ENCODE data around the gene FRMPD2.
A peak's percentile ranks its signal among the peaks of the same experiment; 100 is the strongest.

Gene FRMPD2

DNA sequence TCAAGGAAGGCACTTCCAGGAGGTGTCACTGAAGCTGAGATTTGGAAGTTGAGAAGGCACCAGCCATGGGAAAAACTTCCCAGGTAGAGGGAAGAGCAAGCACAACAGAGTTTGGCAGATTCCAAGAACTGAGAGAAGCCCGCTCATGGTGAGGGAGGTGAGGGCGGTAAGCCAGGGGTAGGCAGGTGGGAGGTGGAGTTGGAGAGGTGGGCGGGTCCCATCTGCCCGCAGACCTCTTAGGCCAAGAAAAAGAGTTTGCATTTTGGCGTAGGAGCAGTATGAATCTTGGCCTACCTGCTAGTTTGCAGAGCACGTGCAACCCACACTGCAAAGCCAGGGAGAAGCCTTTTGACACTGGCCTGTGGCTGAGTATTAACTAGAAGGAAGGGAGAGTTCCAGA lies 18.8 kb downstream of the FRMPD2 start:
- no peak for TF ChIP-seq CTCF (IDR thresholded peaks at IDR 0.05; ENCODE audit: low read depth, low read length, missing control alignments)
- in situ Hi-C loops (cut with HindIII; ENCODE audit: low sequenced_read_pairs), result no loop called here
- DNase-seq (ENCODE audit: low read depth), result no peak
- H3K4me3 ChIP-seq (ENCODE audit: low read depth, low read length), result no peak overlapping the region

DNA sequence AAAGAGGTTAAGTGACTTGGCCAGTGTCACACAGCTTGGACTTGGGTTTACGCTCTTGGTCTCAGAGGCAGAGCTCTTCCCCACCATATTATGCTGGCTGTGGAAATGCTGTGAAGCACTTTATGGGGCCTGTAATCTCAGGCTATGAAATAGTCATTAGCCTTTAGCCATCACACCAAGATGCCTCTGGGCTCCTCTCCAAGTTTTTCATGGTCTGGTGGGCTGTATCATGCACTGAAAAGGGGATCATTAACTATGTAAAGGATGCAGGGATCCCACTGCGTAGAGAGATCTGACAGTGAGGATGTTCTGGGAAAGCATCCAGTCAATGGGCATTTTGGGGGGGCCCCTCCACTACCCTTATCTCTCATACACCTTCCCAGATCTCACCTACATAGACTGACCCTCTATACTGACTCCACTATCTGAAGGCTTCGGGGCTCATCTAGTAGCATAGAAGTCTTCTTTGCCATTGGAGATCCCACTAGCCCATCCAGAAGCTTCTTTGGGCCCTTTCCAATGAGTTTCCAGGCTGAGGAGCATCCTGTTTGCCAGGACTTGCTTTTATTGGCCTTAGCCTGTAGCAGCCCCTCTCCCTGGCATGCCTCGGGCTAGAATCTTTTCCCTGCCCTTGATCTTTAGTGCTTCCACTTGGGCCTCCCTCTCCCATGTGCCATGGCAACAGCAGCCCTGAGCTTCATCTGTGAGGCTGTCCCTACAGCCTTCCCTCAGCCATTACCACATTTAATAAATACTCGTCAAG lies 19.6 kb downstream of the FRMPD2 start:
- no peak for TF ChIP-seq CTCF (IDR thresholded peaks at IDR 0.05; ENCODE audit: low read depth, low read length, missing control alignments)
- peak; percentile 49 for DNase-seq (ENCODE audit: low read depth)
- H3K4me3 ChIP-seq (ENCODE audit: low read depth, low read length), result no peak overlapping the region
- in situ Hi-C loops (cut with HindIII; ENCODE audit: low sequenced_read_pairs), result loop anchor here (5.0 kb wide), 1 partner anchor 47 kb away; no protein-coding TSS in a partner anchor

DNA sequence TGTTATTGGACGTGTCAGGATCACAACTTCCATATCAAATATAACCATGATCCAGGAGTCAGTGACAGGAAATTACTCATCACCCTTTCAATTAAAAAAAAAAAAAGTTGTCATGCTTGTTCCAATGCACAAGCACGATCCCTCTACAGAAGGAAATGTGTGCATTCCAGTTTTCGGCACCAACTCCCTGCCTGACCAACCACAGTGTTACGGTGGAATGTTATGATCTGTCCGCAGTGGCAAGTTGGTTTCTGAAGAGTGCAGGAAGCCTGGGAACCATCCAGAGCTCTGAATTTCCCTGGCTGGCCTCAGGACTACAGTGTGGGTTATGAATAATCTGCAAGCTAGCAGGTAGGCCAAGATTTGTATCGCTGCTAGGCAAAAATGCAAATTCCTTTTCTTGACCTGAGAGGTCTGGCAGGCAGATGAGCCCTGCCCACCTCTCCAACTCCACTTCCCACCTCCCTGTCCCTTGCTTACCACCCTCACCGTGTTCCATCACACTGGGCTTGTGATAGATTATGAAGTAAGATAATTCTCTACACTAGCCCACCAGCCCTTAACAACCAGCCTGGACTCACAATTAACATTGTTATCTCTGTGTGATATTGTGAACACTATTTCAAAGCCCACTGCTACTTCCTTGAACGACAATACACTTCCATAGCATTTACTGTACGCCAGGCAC lies 20.4 kb downstream of the FRMPD2 start:
- DNase-seq (ENCODE audit: low read depth), result peak; percentile 93
- no peak for TF ChIP-seq CTCF (IDR thresholded peaks at IDR 0.05; ENCODE audit: low read depth, low read length, missing control alignments)
- no peak overlapping the region for H3K4me3 ChIP-seq (ENCODE audit: low read depth, low read length)
- in situ Hi-C loops (cut with HindIII; ENCODE audit: low sequenced_read_pairs), result loop anchor here (5.0 kb wide), 1 partner anchor 48 kb away; no protein-coding TSS in a partner anchor

DNA sequence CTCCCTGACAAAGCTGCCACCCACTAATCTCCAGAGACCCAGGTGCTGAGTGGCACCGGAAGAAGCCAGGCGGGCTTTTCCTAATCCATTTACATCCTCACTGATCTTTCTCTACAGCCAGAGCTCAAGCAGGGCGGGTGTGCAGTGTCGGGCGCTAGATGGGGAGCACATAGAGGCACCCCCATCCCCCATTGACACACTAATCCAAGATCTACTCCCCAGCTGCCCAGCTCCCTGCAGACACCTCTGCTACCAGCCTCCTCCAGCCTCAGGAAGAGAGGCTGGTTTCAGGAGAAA lies 22.2 kb downstream of the FRMPD2 start:
- DNase-seq (ENCODE audit: low read depth), result no peak
- in situ Hi-C loops (cut with HindIII; ENCODE audit: low sequenced_read_pairs), result loop anchor here (5.0 kb wide), 1 partner anchor 50 kb away; no protein-coding TSS in a partner anchor
- TF ChIP-seq CTCF (IDR thresholded peaks at IDR 0.05; ENCODE audit: low read depth, low read length, missing control alignments), result no peak

GRCh38 chr10:48251525-48252353 lies 22.8 kb downstream of the FRMPD2 start:
- DNase-seq (ENCODE audit: low read depth), result no peak
- TF ChIP-seq CTCF (IDR thresholded peaks at IDR 0.05; ENCODE audit: low read depth, low read length, missing control alignments), result no peak
- no peak overlapping the region for H3K4me3 ChIP-seq (ENCODE audit: low read depth, low read length)
- in situ Hi-C loops (cut with HindIII; ENCODE audit: low sequenced_read_pairs), result loop anchor here (5.0 kb wide), 1 partner anchor 51 kb away; no protein-coding TSS in a partner anchor

More for the DNA sequence above, 22.2 kb downstream of the FRMPD2 start:
- no peak overlapping the region for H3K4me3 ChIP-seq (ENCODE audit: low read depth, low read length)

DNA sequence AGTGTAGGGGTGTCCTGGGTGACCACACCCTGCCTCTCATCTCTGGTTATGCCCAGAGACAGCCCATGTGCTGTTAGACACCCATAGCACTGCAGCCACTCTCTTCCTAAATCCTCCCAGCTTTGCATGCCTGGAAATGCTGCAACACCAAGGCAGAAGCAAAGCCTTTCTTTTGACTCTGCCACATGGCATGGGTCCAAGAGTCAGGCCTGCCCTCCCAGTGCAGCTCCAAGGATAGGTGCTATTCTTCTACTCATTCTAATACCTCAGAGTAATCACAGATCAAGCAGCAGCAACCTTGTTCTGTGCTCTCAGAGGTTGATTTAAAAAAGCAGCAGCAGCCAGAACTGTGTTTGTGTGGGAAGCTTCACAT lies 23.4 kb downstream of the FRMPD2 start:
- in situ Hi-C loops (cut with HindIII; ENCODE audit: low sequenced_read_pairs), result loop anchor here (5.0 kb wide), 1 partner anchor 51 kb away; no protein-coding TSS in a partner anchor
- no peak overlapping the region for H3K4me3 ChIP-seq (ENCODE audit: low read depth, low read length)
- no peak for DNase-seq (ENCODE audit: low read depth)
- TF ChIP-seq CTCF (IDR thresholded peaks at IDR 0.05; ENCODE audit: low read depth, low read length, missing control alignments), result no peak
